Retinal pigment epithelial cell (primary cell): ENCODE measurements around the gene PRSS58.

Source experiments
- DNase-seq: peaks from one replicate; pipeline ENCODE4 v3.0.0-alpha.2; 2010; ENCODE audit warnings: low read depth
- H3K4me3 ChIP-seq: 2 replicates; pipeline ENCODE4 v1.5.1; 2011; ENCODE audit warnings: mild to moderate bottlenecking, low read length, control low read depth, moderate library complexity
- TF ChIP-seq, protein P1 (sequence below): conservative IDR thresholded peaks from 2 replicates; pipeline ENCODE4 v1.5.1; 2011; ENCODE audit warnings: low read depth, low read length, control low read depth, inconsistent platforms

The PRSS58 gene, protein sequence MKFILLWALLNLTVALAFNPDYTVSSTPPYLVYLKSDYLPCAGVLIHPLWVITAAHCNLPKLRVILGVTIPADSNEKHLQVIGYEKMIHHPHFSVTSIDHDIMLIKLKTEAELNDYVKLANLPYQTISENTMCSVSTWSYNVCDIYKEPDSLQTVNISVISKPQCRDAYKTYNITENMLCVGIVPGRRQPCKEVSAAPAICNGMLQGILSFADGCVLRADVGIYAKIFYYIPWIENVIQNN

DNA sequence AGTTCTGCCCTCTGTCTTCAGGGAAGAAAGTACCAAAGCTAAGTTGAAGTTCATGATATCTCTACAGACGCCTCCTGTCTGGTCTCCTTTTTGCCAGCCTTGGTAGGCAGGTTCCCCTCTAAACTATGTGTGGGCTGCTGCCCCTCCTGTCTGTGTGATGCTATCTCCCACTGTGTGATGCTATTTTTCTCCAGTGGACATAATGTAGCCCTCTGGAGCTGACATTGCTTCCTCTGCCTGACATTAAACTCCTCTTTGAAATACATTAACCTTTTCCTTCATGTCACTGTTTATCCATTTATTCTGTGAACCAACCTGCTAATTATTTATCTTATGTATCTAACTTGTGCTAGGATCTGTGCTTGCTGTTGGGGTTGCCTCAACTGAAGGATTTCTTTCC lies at the start of gene PRSS58:
TSS of gene PRSS58 (minus strand) at position 101 of the 400 bp plus-strand sequence. CDS start 351 bp downstream, outside the sequence.
- no peak for DNase-seq
- no peak within 1 kb of the TSS for H3K4me3 ChIP-seq
- TF ChIP-seq, protein P1, sequence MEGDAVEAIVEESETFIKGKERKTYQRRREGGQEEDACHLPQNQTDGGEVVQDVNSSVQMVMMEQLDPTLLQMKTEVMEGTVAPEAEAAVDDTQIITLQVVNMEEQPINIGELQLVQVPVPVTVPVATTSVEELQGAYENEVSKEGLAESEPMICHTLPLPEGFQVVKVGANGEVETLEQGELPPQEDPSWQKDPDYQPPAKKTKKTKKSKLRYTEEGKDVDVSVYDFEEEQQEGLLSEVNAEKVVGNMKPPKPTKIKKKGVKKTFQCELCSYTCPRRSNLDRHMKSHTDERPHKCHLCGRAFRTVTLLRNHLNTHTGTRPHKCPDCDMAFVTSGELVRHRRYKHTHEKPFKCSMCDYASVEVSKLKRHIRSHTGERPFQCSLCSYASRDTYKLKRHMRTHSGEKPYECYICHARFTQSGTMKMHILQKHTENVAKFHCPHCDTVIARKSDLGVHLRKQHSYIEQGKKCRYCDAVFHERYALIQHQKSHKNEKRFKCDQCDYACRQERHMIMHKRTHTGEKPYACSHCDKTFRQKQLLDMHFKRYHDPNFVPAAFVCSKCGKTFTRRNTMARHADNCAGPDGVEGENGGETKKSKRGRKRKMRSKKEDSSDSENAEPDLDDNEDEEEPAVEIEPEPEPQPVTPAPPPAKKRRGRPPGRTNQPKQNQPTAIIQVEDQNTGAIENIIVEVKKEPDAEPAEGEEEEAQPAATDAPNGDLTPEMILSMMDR = no peak

DNA sequence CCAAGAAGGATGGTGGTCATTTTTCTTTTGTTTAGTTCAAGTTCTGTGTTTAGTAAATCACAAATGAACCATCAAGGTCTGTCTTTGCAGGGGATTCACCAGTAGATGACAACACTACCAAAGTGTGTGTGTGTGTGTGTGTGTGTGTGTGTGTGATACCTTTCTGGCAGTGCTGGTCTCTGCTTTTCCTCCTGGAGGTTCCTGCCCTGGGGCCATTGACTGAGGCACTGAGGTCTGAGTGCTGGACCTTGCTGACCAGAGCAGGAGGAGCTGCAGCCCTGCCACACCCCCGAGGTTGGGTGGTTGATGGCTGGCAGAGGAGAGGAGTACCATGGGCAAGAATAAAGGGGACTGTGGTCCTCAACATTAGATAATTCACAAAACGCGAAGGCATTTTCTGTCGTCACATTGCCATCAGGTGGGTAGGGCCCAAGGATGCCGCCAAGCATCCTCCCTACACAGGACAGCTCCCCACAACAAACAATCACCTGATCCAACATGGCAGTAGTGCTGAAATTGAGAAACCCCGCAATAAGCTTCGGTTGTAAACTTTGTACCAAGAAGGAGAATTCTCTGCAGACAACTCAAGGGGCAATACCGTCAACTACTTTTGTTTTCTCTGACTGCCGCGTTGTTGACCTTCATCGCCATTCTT lies 49.5 kb upstream of the PRSS58 start:
- TF ChIP-seq, protein P1 = no peak
- DNase-seq = no peak
- no peak overlapping the region for H3K4me3 ChIP-seq

DNA sequence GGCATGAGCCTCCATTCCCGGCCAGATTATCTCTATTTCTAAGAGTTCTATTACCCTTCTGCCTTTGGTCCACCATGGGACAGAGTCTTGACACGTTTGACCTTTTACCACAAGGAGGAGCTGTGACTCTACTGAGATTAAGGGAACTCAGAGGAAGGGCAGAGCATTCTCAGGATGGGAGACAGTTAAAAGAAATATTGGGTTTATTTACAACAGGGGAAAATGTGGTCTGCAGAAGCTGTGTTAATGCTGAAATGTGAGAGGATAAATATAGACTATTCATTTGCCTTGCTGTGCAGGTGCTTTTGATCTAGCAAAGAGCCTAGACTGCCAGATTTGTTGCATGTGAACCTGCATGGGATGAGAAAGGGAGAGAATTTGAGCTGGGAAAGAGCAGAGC lies 45.8 kb upstream of the PRSS58 start:
- no peak overlapping the region for H3K4me3 ChIP-seq
- no peak for DNase-seq
- TF ChIP-seq, protein P1 = peak; percentile 46

DNA sequence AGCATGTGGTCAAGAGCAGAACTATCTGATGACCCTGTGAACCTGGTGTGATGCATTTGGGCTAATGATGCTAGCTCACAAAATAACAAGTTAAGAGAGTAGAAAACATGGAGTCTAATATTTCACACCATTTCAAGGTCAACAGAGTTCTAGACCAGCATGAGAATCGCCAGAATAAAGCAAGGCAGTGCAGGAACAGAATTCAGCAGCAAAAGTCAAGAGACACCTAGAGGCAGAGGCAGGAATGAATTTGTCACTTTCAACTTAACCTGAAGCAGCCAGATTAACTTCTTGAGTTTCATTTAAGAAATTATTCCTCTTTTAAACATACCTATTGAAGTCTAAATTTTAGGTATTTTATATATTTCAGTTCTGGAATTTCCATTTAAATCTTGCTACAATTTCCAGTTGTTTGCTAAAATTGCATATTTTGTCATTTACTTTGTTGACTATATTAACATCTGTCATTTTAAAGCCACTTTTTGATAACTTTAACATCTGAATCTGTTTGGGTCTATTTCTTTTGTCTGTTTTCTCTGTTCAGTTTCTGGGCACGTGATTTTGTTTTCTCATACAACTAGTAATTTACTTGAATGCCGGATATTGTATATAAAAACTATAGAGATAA lies 44.2 kb upstream of the PRSS58 start:
- no peak for DNase-seq
- TF ChIP-seq, protein P1 = peak; percentile 71
- H3K4me3 ChIP-seq = no peak overlapping the region

DNA sequence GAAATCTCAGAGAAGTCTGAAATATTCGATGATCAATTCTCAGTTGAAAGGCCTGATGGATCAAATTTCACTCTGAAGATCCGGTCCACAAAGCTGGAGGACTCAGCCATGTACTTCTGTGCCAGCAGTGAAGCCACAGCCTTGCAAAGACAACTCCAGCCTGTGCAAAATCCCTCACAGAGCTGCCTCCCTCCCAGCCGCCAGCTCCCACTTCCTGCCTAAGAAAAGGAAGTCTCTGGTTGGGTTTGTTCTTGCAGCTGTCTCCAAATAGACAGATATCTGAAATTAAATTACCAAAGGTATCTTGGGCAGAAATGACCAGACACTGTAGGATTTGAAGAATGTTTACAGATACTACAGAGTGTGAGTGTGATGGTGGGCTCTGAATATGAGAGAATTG lies 43.4 kb upstream of the PRSS58 start:
- TF ChIP-seq, protein P1 = no peak
- DNase-seq = no peak
- no peak overlapping the region for H3K4me3 ChIP-seq

DNA sequence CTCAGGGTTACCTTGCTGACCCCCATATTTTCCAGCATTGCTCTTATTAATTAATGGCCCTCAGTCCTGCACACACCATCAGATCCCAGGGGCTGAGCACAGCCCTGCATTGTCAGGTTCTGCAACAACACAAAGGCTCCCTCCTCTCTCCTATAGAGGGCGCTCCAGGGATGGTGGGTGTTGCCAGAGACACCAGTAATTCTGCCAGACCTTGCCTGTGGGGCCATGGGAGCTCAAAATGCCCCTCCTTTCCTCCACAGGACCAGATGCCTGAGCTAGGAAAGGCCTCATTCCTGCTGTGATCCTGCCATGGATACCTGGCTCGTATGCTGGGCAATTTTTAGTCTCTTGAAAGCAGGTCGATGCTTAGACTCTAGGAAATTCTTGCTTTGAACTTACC lies 42.8 kb upstream of the PRSS58 start:
- TF ChIP-seq, protein P1 = peak; percentile 47
- H3K4me3 ChIP-seq = no peak overlapping the region
- DNase-seq = no peak
